CD4-positive, CD25-positive, alpha-beta regulatory T cell (primary cell): Measurements from ENCODE around the gene CYB5RL. TPM values are rescaled to one million over a fixed set of nuclear protein-coding genes. Genes with fewer than 3 reads are reported as not detected.
"Not testable (repeated sequence)": the region's sequence is repeated elsewhere in the genome, so short reads cannot be mapped to it uniquely, and the experiment has no call there.

ENCODE experiments used
- ATAC-seq, 2 donors: fragments of 150-1000 bp; cut with Tn5 transposase; one replicate each; pipeline ENCODE4 v1.10.0; 2021; ENCODE audit warnings: low read depth in 2 of 2, moderate number of reproducible peaks in 2 of 2, moderate library complexity in 1 of 2
- DNase-seq, 3 donors: peaks; one replicate each; pipeline versions ENCODE4 v3.0.0 to v3.0.0-alpha.2; 2012 to 2022; ENCODE audit warnings: mixed read lengths in 1 of 3
- H3K27ac ChIP-seq: one replicate; pipeline ENCODE4 v1.7.0; 2013; ENCODE audit warnings: mild to moderate bottlenecking, low read length; ENCODE audit not compliant: insufficient read depth, poor library complexity, severe bottlenecking
- H3K27me3 ChIP-seq: one replicate; pipeline ENCODE4 v1.7.0; 2013; ENCODE audit warnings: low read length; ENCODE audit not compliant: control insufficient read depth, insufficient read depth
- H3K36me3 ChIP-seq: one replicate; pipeline ENCODE4 v1.7.0; 2013; ENCODE audit warnings: mild to moderate bottlenecking, low read length, moderate library complexity; ENCODE audit not compliant: control insufficient read depth, insufficient read depth
- H3K4me1 ChIP-seq: 2 replicates; pipeline ENCODE4 v1.7.0; 2013; ENCODE audit warnings: mild to moderate bottlenecking, low read length; ENCODE audit not compliant: insufficient read depth, control insufficient read depth, poor library complexity, severe bottlenecking
- H3K4me3 ChIP-seq: one replicate; pipeline ENCODE4 v1.7.0; 2013; ENCODE audit warnings: low read depth, mild to moderate bottlenecking, low read length, moderate library complexity
- H3K9me3 ChIP-seq, 2 experiments: 1 replicate in 1 of 2; 2 replicates in 1 of 2; pipeline ENCODE4 v1.7.0; 2013; ENCODE audit warnings: low read length in 2 of 2, mild to moderate bottlenecking in 1 of 2, moderate library complexity in 1 of 2; ENCODE audit not compliant: control insufficient read depth in 2 of 2
- H3K27ac Mint-ChIP-seq, 3 donors: one replicate each; pipeline ENCODE4 v1.8.0; 2020 to 2022; ENCODE audit warnings: mild to moderate bottlenecking in 3 of 3, mixed read lengths in 3 of 3, moderate library complexity in 2 of 3
- H3K27me3 Mint-ChIP-seq: one replicate; pipeline ENCODE4 v1.8.0; 2022; ENCODE audit warnings: mild to moderate bottlenecking, mixed read lengths
- H3K36me3 Mint-ChIP-seq: one replicate; pipeline ENCODE4 v1.8.0; 2020; ENCODE audit warnings: mixed read lengths
- H3K4me1 Mint-ChIP-seq, 4 donors: one replicate each; pipeline ENCODE4 v1.8.0; 2020 to 2022; ENCODE audit warnings: mixed read lengths in 4 of 4, mild to moderate bottlenecking in 1 of 4
- H3K4me3 Mint-ChIP-seq, 4 donors: one replicate each; pipeline ENCODE4 v1.8.0; 2020 to 2022; ENCODE audit warnings: mild to moderate bottlenecking in 4 of 4, mixed read lengths in 4 of 4, moderate library complexity in 3 of 4
- H3K9me3 Mint-ChIP-seq, 7 donors: one replicate each; pipeline ENCODE4 v1.8.0; 2020 to 2022; ENCODE audit warnings: mixed read lengths in 7 of 7, mild to moderate bottlenecking in 3 of 7, moderate library complexity in 2 of 7
- polyA plus RNA-seq, 4 donors: library from polyadenylated mRNA; unstranded; fragments of 300-500 nt; fragmentation: Illumina TruSeq; gene quantifications; one replicate each; pipeline ENCODE4 v1.2.3, GENCODE V29; 2021
- total RNA-seq: library from RNA; stranded (reverse); gene quantifications from one replicate; pipeline ENCODE4 v1.2.3, GENCODE V29; 2022

The CYB5RL gene
- total and polyA plus RNA-seq, 5 donors from 2014 or later: 1.1 to 4.8 (median 3.2) TPM

DNA sequence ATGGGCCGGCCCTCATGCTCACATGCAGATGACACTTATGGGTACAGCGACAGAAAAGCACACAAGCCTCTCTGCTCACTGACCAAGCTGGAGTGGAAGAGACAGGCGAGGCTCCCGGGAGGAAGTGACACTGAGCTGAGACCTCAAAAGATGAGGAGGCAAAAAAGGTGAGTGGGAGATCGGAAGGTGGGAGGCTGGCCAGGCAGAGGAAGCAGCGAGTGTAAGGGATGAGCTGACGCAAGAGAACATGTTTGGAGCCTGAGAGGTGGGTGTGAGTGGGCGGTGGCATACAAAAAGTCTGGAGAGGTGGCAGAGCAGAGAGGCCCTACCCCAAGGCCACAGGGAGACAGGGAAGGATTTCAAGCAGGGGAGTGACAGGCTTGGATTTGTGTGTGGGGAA, 28.8 kb downstream of the CYB5RL start:
- ATAC-seq (no peak), DNase-seq (no peak)
- peaks cover 0 to 12% (median 5%) of the 10 kb centered on the region in 4 donors for H3K4me1 Mint-ChIP-seq
- peak overlapping the region; percentile 27 to 82 (median 50) for H3K27ac Mint-ChIP-seq
- no peaks in the 10 kb centered on the region for H3K27me3 Mint-ChIP-seq
- no peaks in the 10 kb centered on the region for H3K27me3 ChIP-seq
- H3K9me3 Mint-ChIP-seq: no peaks in the 10 kb centered on the region
- no peaks in the 10 kb centered on the region for H3K9me3 ChIP-seq
- peaks cover 10% of the 10 kb centered on the region for H3K36me3 Mint-ChIP-seq
- no peak overlapping the region for H3K27ac ChIP-seq
- H3K4me3 ChIP-seq: no peak overlapping the region
- no peaks in the 10 kb centered on the region for H3K36me3 ChIP-seq
- H3K4me3 Mint-ChIP-seq: peak overlapping the region in 1 of 4 donors; percentile 45
- peaks cover 4% of the 10 kb centered on the region for H3K4me1 ChIP-seq

DNA sequence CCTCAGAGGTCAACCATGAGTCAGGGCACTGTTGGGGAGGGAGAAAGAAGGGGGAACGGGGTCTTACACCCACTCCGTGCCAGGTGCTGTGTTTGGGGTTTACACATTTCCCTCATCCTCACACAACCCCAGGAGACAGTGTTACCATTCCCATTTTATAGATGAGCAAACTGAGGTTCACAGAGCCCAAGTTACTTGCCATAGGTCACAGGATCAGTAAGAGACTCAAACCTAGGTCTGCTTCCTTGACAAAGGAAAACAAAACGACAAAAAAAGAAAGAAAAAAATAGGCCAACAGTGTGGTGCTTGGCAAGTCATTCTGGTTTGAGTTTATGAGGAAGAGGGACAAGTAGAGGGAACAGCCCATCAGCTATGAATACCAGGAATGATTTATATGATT, 30.8 kb downstream of the CYB5RL start:
- ATAC-seq: no peak
- Histone ChIP-seq H3K4me3 (no peak overlapping the region), H3K4me1 (peaks cover 4% of the 10 kb centered on the region), H3K27me3 (no peaks in the 10 kb centered on the region), H3K9me3 (no peaks in the 10 kb centered on the region), H3K36me3 (no peaks in the 10 kb centered on the region), H3K27ac (no peak overlapping the region)
- DNase-seq: no peak
- H3K27me3 Mint-ChIP-seq: no peaks in the 10 kb centered on the region
- H3K36me3 Mint-ChIP-seq: peaks cover 14% of the 10 kb centered on the region
- H3K4me3 Mint-ChIP-seq: no peak overlapping the region
- H3K9me3 Mint-ChIP-seq: no peaks in the 10 kb centered on the region
- peak overlapping the region in 2 of 3 donors; percentile 7 to 39 for H3K27ac Mint-ChIP-seq
- peaks cover 0 to 12% (median 5%) of the 10 kb centered on the region in 4 donors for H3K4me1 Mint-ChIP-seq

GRCh38 chr1:54168206-54168965, 31.4 kb downstream of the CYB5RL start:
- no peaks in the 10 kb centered on the region for H3K27me3 Mint-ChIP-seq
- Histone ChIP-seq H3K4me1 (peaks cover 4% of the 10 kb centered on the region), H3K36me3 (no peaks in the 10 kb centered on the region), H3K27me3 (no peaks in the 10 kb centered on the region), H3K27ac (no peak overlapping the region), H3K4me3 (no peak overlapping the region), H3K9me3 (no peaks in the 10 kb centered on the region)
- no peak for ATAC-seq
- peaks cover 0 to 12% (median 5%) of the 10 kb centered on the region in 4 donors for H3K4me1 Mint-ChIP-seq
- H3K9me3 Mint-ChIP-seq: no peaks in the 10 kb centered on the region
- H3K4me3 Mint-ChIP-seq: no peak overlapping the region
- H3K27ac Mint-ChIP-seq: no peak overlapping the region
- DNase-seq: no peak
- peaks cover 14% of the 10 kb centered on the region for H3K36me3 Mint-ChIP-seq

GRCh38 chr1:54167422-54168139, 32.2 kb downstream of the CYB5RL start:
- H3K36me3 ChIP-seq: no peaks in the 10 kb centered on the region
- Mint-ChIP-seq H3K4me3 (peak overlapping the region in 1 of 4 donors; percentile 27), H3K27ac (peak overlapping the region in 1 of 3 donors; percentile 73), H3K36me3 (peaks cover 14% of the 10 kb centered on the region), H3K4me1 (peaks cover 0 to 12% (median 5%) of the 10 kb centered on the region in 4 donors), H3K9me3 (no peaks in the 10 kb centered on the region), H3K27me3 (peaks cover 3% of the 10 kb centered on the region)
- H3K4me3 ChIP-seq: no peak overlapping the region
- DNase-seq (no peak), ATAC-seq (no peak)
- H3K27ac ChIP-seq: no peak overlapping the region
- peaks cover 4% of the 10 kb centered on the region for H3K4me1 ChIP-seq
- no peaks in the 10 kb centered on the region for H3K27me3 ChIP-seq
- H3K9me3 ChIP-seq: no peaks in the 10 kb centered on the region

GRCh38 chr1:54166357-54166756, 33.5 kb downstream of the CYB5RL start:
- H3K27me3 ChIP-seq, H3K4me3 ChIP-seq, H3K9me3 ChIP-seq, ATAC-seq, H3K27ac Mint-ChIP-seq, H3K27me3 Mint-ChIP-seq, H3K4me3 Mint-ChIP-seq, H3K27ac ChIP-seq, H3K4me1 Mint-ChIP-seq, H3K4me1 ChIP-seq, H3K9me3 Mint-ChIP-seq, DNase-seq, H3K36me3 ChIP-seq: not testable (repeated sequence)
- H3K36me3 Mint-ChIP-seq: peaks cover 11% of the 10 kb centered on the region

GRCh38 chr1:54165146-54165545, 34.7 kb downstream of the CYB5RL start:
- no peaks in the 10 kb centered on the region for H3K27me3 ChIP-seq
- no peak overlapping the region for H3K27ac Mint-ChIP-seq
- H3K9me3 ChIP-seq: no peaks in the 10 kb centered on the region
- DNase-seq: no peak
- H3K27ac ChIP-seq: no peak overlapping the region
- no peaks in the 10 kb centered on the region for H3K9me3 Mint-ChIP-seq
- H3K27me3 Mint-ChIP-seq: peaks cover 4% of the 10 kb centered on the region
- H3K36me3 ChIP-seq: no peaks in the 10 kb centered on the region
- H3K36me3 Mint-ChIP-seq: peaks cover 7% of the 10 kb centered on the region
- H3K4me3 Mint-ChIP-seq: no peak overlapping the region
- no peaks in the 10 kb centered on the region for H3K4me1 ChIP-seq
- no peaks in the 10 kb centered on the region for H3K4me1 Mint-ChIP-seq
- no peak overlapping the region for H3K4me3 ChIP-seq
- ATAC-seq: no peak

- Histone ChIP-seq H3K4me1 (no peaks in the 10 kb centered on the region), H3K4me3 (no peak overlapping the region), H3K9me3 (no peaks in the 10 kb centered on the region), H3K27me3 (no peaks in the 10 kb centered on the region), H3K27ac (no peak overlapping the region), H3K36me3 (no peaks in the 10 kb centered on the region)
- DNase-seq: no peak
- Mint-ChIP-seq H3K27me3 (peaks cover 4% of the 10 kb centered on the region), H3K4me1 (no peaks in the 10 kb centered on the region), H3K36me3 (peaks cover 7% of the 10 kb centered on the region), H3K27ac (peak overlapping the region in 1 of 3 donors; percentile 53), H3K9me3 (no peaks in the 10 kb centered on the region), H3K4me3 (no peak overlapping the region)
- no peak for ATAC-seq
Measured at GRCh38 chr1:54163573-54163972, 36.3 kb downstream of the CYB5RL start.
